Activated CD8-positive, alpha-beta T cell treated with anti-CD3 and anti-CD28 coated beads, Interleukin-2, amount 10 ng/mL, durations not matched to agents 7 days and 5 days (primary cell): ENCODE results near the gene ASB13. TPM values are rescaled to one million over a fixed set of nuclear protein-coding genes. Genes with fewer than 3 reads are reported as not detected.

Experiments used
- ATAC-seq: fragments of 150-1000 bp; cut with Tn5 transposase; one replicate; pipeline ENCODE4 v1.10.0; 2021; ENCODE audit warnings: moderate library complexity
- CTCF ChIA-PET: fragments of 350-600 bp; sonication (Branson Sonifier 250); formaldehyde crosslinking; loops from one replicate; lab custom pipeline; 2021; ENCODE audit warnings: antibody characterized with exemption; lab: Charles Lee
- POLR2A ChIA-PET: fragments of 350-600 bp; sonication (Branson Sonifier 250); formaldehyde crosslinking; loops from one replicate; lab custom pipeline; 2021; ENCODE audit warnings: antibody characterized with exemption; lab: Charles Lee
- DNase-seq: peaks from one replicate; pipeline ENCODE4 v3.0.0-alpha.2; 2020
- H3K27ac Mint-ChIP-seq: one replicate; pipeline ENCODE4 v1.8.0; 2021; ENCODE audit warnings: mild to moderate bottlenecking, mixed read lengths
- H3K27me3 Mint-ChIP-seq: one replicate; pipeline ENCODE4 v1.8.0; 2021; ENCODE audit warnings: low read depth, mixed read lengths
- H3K36me3 Mint-ChIP-seq: one replicate; pipeline ENCODE4 v1.8.0; 2021; ENCODE audit warnings: low read depth, mixed read lengths
- H3K4me1 Mint-ChIP-seq: one replicate; pipeline ENCODE4 v1.8.0; 2021; ENCODE audit warnings: low read depth, mixed read lengths
- H3K4me3 Mint-ChIP-seq: one replicate; pipeline ENCODE4 v1.8.0; 2021; ENCODE audit warnings: mild to moderate bottlenecking, mixed read lengths
- H3K9me3 Mint-ChIP-seq: one replicate; pipeline ENCODE4 v1.8.0; 2022; ENCODE audit warnings: mixed read lengths; ENCODE audit not compliant: insufficient read depth
- total RNA-seq, 2 experiments: library from RNA; stranded (reverse); gene quantifications; one replicate each; pipeline ENCODE4 v1.2.3, GENCODE V29; 2021

Gene ASB13
- total RNA-seq, 2 experiments from 2014 or later = 4.4 to 5.6 TPM

GRCh38 chr10:5688587-5688986, 22.2 kb upstream of the ASB13 start:
- peaks cover 6% of the 10 kb centered on the region for H3K36me3 Mint-ChIP-seq
- H3K27me3 Mint-ChIP-seq = no peaks in the 10 kb centered on the region
- H3K9me3 Mint-ChIP-seq = no peaks in the 10 kb centered on the region
- no peak overlapping the region for H3K27ac Mint-ChIP-seq
- peaks cover 64% of the 10 kb centered on the region for H3K4me1 Mint-ChIP-seq
- ChIA-PET POLR2A (interaction anchor here (1.2 to 1.7 kb wide), 2 partner anchors 23 to 125 kb away, joined by 3 to 5 read pairs; partner anchors contain the start of gene GDI2), CTCF (interaction anchor here (1.0 to 1.5 kb wide), 2 partner anchors 16 to 66 kb away, joined by 3 read pairs; no protein-coding TSS in a partner anchor)
- DNase-seq (no peak), ATAC-seq (no peak)
- H3K4me3 Mint-ChIP-seq = no peak overlapping the region

- Mint-ChIP-seq H3K27ac (peak overlapping the region; percentile 95), H3K36me3 (peaks cover 6% of the 10 kb centered on the region), H3K4me1 (peaks cover 46% of the 10 kb centered on the region), H3K4me3 (peak overlapping the region; percentile 94), H3K27me3 (no peaks in the 10 kb centered on the region), H3K9me3 (no peaks in the 10 kb centered on the region)
- ChIA-PET POLR2A (no interaction called here), CTCF (interaction anchor here (1.8 kb wide), 1 partner anchor 24 kb away, joined by 7 read pairs; no protein-coding TSS in a partner anchor)
- DNase-seq (no peak), ATAC-seq (no peak)
Measured at GRCh38 chr10:5685764-5686240, 19.4 kb upstream of the ASB13 start.

DNA sequence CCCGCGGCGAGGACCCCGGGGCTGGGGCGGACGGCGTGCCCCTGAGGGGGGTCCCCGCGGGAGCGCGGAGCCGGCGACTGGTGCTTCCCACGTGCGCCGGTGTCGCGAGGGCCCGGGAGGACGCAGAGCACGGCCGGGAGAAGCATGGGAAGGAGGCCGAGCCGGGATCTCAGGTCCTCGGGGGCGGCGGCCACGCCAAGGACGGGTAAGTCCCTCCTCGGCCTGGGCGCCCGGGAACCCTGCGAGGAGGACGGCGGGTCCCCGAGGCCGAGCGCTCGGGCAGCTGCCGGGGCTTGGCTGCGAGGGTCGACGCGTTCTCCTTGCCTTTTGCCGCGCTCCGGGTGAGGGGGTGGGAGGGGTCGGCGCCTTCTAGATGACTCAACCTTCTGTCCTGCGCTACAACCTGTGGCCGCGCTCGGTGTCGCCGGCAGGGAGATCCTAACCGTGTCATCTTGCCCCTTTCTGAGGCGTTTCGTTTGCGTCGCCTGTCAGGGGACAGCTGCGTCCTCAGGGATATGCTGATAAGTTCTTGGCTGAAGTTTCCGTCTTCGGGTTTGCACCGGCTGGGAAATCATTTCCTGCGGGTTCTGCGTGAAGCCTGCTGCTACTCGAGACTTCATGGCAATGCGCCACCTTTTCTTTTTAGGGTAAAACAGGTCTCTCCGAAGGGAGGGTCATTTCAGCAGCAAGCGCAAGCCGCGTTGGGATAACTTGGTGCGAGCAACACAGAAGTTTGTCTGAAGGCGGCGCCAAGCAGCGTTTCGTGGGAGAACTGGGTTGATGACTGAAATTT, 18.8 kb upstream of the ASB13 start:
- H3K36me3 Mint-ChIP-seq = peaks cover 6% of the 10 kb centered on the region
- H3K9me3 Mint-ChIP-seq = no peaks in the 10 kb centered on the region
- H3K4me3 Mint-ChIP-seq = peak overlapping the region; percentile 94
- peaks cover 41% of the 10 kb centered on the region for H3K4me1 Mint-ChIP-seq
- ATAC-seq (peak; percentile 65), DNase-seq (peak; percentile 75)
- H3K27ac Mint-ChIP-seq = peak overlapping the region; percentile 95
- ChIA-PET POLR2A (interaction anchor here (1.0 to 1.8 kb wide), 5 partner anchors 8 to 128 kb away, joined by 3 to 5 read pairs (median 5); partner anchors contain the start of gene GDI2), CTCF (interaction anchor here (1.8 kb wide), 1 partner anchor 25 kb away, joined by 7 read pairs; no protein-coding TSS in a partner anchor)
- H3K27me3 Mint-ChIP-seq = no peaks in the 10 kb centered on the region

DNA sequence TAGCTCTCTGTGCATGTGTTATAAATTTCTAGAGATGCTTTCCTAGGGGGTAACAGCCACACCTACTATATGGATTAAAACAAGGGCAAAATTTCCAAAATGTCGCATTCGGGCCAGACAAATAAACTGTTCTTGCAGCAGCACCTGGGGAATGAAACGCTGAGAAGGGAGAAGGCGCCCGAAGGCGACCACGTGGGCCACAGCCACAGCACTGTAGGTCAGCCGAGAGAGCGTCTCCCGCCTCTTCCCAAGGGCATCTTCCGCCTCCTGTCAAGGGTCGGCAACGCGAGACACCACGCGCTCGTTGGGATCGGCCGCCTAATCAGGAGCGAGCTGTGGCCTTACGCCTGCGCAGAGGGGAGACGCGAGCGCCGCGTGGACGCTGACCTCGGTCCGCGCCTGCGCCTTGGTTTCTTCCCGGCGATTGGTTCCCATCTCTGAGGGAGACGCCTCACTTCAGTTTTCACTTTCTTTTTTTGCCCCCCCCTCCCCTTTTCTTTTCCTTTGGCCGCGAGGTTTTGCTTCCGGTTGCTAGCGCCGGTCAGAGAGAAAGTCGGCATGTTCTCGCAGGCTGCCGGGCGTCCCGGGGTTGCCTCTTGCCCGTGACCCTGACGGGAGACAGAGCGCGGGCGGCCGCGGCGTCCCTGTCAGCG, 18.0 kb upstream of the ASB13 start, which contains the start of gene TASOR2:
TSS of gene TASOR2 (plus strand) at position 521 of the 653 bp plus-strand sequence. CDS start 35,805 bp downstream, outside the sequence.
- Mint-ChIP-seq H3K4me3 (peak within 1 kb of the TSS; percentile 94), H3K9me3 (no peaks in the 10 kb centered on the region), H3K36me3 (peaks cover 5% of the 10 kb centered on the region), H3K27ac (peak within 1 kb of the TSS; percentile 95), H3K4me1 (peaks cover 39% of the 10 kb centered on the region), H3K27me3 (peaks cover 5% of the 10 kb centered on the region)
- DNase-seq = peak; percentile 98
- ChIA-PET POLR2A (interaction anchor here (0.7 to 1.8 kb wide), 8 partner anchors 9 to 630 kb away, joined by 3 to 5 read pairs (median 4); partner anchors contain the start of gene GDI2), CTCF (interaction anchor here (1.0 to 2.0 kb wide), 4 partner anchors 15 to 55 kb away, joined by 3 to 9 read pairs (median 5); no protein-coding TSS in a partner anchor)
- peak; percentile 91 for ATAC-seq

DNA sequence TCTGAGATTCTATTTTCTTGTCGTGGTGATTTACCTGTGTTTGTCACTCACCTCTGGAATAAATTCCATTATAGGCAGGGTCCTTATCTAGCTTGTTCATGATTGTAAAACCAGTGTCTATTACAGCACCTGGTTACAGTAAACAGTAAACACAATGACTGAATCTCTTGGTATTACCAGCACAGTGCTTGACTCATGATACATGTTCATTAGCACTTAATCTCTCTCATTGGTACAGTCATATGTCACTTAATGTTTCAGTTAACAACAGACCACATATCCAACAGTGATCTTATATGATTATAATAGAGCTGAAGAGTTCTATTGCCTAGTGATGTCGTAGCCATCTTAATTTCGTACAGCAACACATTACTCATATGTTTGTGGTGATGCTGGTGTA, 16.7 kb upstream of the ASB13 start:
- Mint-ChIP-seq H3K36me3 (no peaks in the 10 kb centered on the region), H3K9me3 (no peaks in the 10 kb centered on the region), H3K4me3 (no peak overlapping the region), H3K27me3 (peaks cover 11% of the 10 kb centered on the region), H3K4me1 (peaks cover 29% of the 10 kb centered on the region), H3K27ac (no peak overlapping the region)
- CTCF ChIA-PET = interaction anchor here (1.0 to 2.0 kb wide), 3 partner anchors 28 to 60 kb away, joined by 3 to 9 read pairs (median 3); no protein-coding TSS in a partner anchor
- DNase-seq (no peak), ATAC-seq (no peak)
- POLR2A ChIA-PET = interaction anchor here (0.6 to 1.8 kb wide), 2 partner anchors 10 to 46 kb away, joined by 3 to 5 read pairs; no protein-coding TSS in a partner anchor

GRCh38 chr10:5681930-5682329, 15.5 kb upstream of the ASB13 start:
- ChIA-PET POLR2A (no interaction called here), CTCF (interaction anchor here (0.7 to 1.5 kb wide), 3 partner anchors 19 to 240 kb away, joined by 3 to 5 read pairs (median 4); no protein-coding TSS in a partner anchor)
- peaks cover 15% of the 10 kb centered on the region for H3K27me3 Mint-ChIP-seq
- no peak overlapping the region for H3K4me3 Mint-ChIP-seq
- no peak overlapping the region for H3K27ac Mint-ChIP-seq
- no peak for DNase-seq
- ATAC-seq = no peak
- no peaks in the 10 kb centered on the region for H3K36me3 Mint-ChIP-seq
- peaks cover 21% of the 10 kb centered on the region for H3K4me1 Mint-ChIP-seq
- no peaks in the 10 kb centered on the region for H3K9me3 Mint-ChIP-seq

DNA sequence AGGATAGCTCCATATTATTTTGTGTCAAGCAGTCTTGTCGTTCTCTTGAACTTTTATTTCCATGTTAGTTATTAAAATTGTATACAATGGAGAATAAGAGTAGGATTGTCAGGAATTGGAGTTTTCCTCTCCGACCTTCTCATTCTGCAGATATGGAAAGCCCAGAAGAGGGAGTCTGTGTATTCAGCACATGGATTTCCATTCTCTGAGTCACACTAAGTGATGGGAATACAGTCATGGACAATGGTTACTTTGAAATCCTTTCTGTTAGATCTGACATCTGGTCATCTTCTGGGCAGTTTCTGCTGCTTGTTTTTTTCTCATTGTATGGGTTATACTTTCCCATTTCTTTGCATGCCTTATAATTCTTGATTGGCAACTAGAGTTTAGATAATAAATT, 13.2 kb upstream of the ASB13 start:
- Mint-ChIP-seq H3K4me1 (peaks cover 12% of the 10 kb centered on the region), H3K27me3 (peaks cover 18% of the 10 kb centered on the region), H3K9me3 (peaks cover 3% of the 10 kb centered on the region), H3K27ac (no peak overlapping the region), H3K36me3 (no peaks in the 10 kb centered on the region), H3K4me3 (no peak overlapping the region)
- ChIA-PET POLR2A (no interaction called here), CTCF (interaction anchor here (1.2 kb wide), 1 partner anchor 57 kb away, joined by 7 read pairs; no protein-coding TSS in a partner anchor)
- DNase-seq = no peak
- no peak for ATAC-seq

GRCh38 chr10:5679037-5679435, 12.6 kb upstream of the ASB13 start:
- Mint-ChIP-seq H3K27me3 (peaks cover 18% of the 10 kb centered on the region), H3K27ac (no peak overlapping the region), H3K4me1 (peaks cover 6% of the 10 kb centered on the region), H3K4me3 (no peak overlapping the region), H3K36me3 (no peaks in the 10 kb centered on the region), H3K9me3 (peaks cover 8% of the 10 kb centered on the region)
- DNase-seq (no peak), ATAC-seq (no peak)
- ChIA-PET POLR2A (no interaction called here), CTCF (interaction anchor here (1.2 kb wide), 1 partner anchor 56 kb away, joined by 7 read pairs; no protein-coding TSS in a partner anchor)

GRCh38 chr10:5678397-5679036, 12.1 kb upstream of the ASB13 start:
- ChIA-PET POLR2A (no interaction called here), CTCF (interaction anchor here (1.2 kb wide), 1 partner anchor 55 kb away, joined by 7 read pairs; no protein-coding TSS in a partner anchor)
- Mint-ChIP-seq H3K36me3 (no peaks in the 10 kb centered on the region), H3K27ac (no peak overlapping the region), H3K4me3 (no peak overlapping the region), H3K9me3 (peaks cover 8% of the 10 kb centered on the region), H3K27me3 (peaks cover 18% of the 10 kb centered on the region), H3K4me1 (peaks cover 3% of the 10 kb centered on the region)
- DNase-seq (no peak), ATAC-seq (no peak)

DNA sequence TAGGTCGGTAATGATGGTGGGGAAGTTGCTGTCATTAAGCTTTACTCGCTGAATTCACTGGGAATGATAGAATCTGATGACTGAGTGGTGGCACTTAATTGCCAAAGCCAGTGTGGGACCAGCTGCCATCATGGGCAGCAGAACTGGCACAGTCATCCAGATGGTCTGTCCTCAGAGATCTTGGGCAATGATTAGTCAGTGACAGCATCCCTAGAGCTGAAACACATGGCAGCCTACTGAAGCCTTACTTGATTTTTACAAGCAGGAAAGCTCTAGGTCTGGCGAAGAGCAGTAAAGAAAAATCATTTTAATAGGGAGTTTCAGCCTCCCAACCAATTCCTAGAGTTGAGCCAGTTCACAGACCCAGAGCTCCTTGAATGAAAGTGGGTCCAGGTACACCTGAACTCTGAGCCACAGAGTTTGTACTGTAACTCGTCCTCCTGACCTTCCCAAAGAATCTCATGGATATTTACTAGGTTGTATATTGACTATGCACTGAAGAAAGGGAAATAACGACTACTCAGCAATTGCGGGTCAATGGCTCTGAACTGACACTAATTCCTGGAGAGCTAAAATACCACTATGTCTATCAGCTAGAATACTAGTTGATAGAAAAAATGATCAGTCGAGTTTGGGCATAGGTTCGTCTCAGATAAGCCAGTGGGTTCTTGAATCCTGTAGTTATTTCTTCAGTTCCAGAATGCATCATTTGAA, 4.4 kb upstream of the ASB13 start:
- H3K27me3 Mint-ChIP-seq = peaks cover 19% of the 10 kb centered on the region
- ChIA-PET CTCF (interaction anchor here (2.3 kb wide), 1 partner anchor 41 kb away, joined by 6 read pairs; no protein-coding TSS in a partner anchor), POLR2A (no interaction called here)
- H3K27ac Mint-ChIP-seq = no peak overlapping the region
- peaks cover 19% of the 10 kb centered on the region for H3K9me3 Mint-ChIP-seq
- DNase-seq (no peak), ATAC-seq (no peak)
- no peak overlapping the region for H3K4me3 Mint-ChIP-seq
- H3K4me1 Mint-ChIP-seq = peaks cover 10% of the 10 kb centered on the region
- no peaks in the 10 kb centered on the region for H3K36me3 Mint-ChIP-seq
